Hematopoietic multipotent progenitor cell treated with erythropoietin and hydrocortisone succinate and interleukin-3 and kit ligand, for 6 days (in vitro differentiated cells): Measurements from ENCODE around the gene DNAH1.

Experiments used
- DNase-seq: peaks from one replicate; pipeline ENCODE4 v3.0.0-alpha.2; 2015

The DNAH1 gene

DNA sequence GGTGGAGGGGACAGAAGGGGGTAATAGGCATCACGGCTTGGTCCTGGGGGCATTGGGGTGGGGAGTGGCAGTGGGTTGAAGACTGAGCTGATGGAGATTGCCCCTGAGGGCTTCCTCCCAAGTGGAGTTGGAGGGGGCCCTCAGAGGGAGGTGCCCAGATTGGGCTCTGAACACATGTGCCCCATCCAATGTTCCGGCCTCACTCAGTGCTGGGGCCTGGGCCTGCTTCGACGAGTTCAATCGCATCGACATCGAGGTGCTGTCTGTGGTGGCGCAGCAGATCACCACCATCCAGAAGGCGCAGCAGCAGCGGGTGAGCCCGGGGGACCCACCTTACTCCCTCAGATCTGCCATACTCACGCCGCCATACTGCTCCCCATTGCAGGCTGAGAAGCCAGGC, 45.3 kb downstream of the DNAH1 start:
- DNase-seq, result no peak

DNA sequence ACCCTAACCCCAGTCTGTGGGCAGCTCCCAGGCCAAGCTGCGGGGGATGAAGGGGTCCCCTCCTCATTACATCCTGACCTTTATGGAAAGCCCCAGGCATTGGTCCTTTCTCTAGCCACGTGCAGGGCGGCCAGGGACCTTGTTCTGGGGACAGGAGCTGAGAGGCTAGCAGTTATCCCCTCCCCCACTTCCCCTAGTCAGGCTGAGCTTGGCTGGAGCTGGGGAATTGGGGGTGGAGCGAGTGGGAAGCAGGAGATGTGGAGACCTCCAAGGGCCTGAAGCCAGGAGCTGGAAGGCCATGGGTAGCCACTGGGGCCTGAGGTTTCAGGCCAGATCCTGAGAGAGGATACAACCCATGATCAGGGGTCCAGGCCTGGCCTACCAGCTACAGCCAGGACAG, 45.8 kb downstream of the DNAH1 start:
- no peak for DNase-seq

DNA sequence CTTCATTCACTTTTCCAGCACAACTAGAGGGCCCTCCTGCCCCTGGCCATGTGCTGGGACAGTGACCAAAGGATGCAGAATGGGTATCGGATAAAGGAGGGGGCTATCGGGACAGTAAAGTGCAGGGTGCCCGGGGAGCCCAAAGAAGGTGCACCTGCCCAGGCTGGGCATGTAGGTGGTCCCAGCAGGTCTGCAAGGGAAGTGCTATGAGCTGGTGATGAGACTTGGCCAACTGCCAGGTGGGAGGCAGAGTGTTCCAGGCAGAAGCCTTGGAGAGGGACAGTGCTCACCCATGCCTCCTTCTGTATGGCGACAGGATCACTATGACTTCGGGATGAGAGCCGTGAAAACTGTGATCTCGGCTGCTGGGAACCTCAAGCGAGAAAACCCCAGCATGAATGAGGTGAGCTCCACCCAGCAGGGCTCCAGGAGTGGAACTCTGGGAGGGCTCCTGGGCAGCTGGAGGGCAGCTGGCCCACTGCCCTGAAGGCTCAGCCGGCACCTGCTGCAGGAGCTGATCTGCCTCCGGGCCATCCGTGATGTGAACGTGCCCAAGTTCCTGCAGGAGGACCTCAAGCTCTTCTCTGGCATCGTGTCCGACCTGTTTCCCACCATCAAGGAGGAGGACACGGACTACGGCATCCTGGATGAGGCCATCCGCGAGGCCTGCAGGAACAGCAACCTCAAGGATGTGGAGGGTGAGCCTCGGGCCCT, 48.4 kb downstream of the DNAH1 start:
- DNase-seq, result no peak

DNA sequence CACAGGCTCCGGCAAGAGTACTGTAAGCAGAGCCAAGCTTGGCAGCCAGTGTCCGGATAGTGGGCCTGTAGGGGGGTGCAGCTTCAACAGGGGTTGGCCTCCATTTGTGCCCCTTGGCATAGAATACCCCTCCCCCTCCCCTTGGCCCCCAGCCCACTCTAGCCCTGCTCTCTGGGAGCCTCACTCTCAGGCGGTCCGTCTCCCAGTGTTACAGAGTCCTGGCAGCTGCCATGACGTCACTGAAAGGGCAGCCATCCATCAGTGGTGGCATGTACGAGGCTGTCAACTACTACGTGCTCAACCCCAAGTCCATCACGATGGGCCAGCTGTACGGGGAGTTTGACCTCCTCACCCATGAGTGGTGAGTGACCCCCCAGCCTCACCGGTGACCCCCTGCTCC, 50.4 kb downstream of the DNAH1 start:
- no peak for DNase-seq

DNA sequence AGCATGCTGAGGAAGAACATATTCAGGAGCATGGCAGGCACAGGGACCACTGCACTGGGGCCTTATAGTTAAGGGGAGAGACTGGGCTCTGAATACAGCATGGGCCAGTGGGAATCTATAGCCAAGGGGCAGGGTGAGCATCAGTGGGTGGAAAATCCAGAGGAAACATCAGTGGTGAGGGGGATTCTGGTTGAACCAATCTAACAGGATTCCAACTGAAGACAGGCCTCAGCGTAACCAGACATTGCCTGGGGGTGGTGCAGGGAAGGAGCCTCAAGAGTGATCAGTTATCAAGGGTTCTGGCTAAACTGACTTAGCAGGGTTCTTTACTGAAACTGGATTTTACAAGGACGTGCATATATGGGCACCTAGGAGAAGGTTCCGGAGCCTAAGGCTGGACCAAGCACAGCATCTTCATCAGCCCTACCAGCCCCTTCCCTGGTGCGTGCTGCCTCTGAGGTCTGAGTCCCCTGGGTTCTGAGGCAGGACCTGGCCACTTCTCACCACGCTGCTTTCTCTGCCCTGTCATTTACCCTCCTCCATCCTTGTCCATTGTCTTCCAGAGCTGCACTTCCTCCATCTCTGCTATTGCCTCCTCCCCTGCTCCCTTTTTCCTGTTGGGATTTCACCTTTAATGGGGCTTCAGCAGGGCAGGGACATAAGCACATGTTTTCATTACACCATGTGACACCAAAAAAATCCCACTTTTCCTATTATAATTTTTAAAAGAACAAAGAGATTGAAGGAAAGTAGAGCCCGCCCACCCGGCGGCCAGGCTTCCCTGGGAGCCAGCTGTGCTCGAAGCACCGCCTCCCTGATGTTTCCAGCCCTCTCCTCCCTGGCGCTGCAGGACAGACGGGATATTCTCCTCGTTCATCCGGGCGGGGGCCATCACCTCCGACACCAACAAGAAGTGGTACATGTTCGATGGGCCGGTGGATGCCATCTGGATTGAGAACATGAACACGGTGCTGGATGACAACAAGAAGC, 52.1 kb downstream of the DNAH1 start:
- no peak for DNase-seq

DNA sequence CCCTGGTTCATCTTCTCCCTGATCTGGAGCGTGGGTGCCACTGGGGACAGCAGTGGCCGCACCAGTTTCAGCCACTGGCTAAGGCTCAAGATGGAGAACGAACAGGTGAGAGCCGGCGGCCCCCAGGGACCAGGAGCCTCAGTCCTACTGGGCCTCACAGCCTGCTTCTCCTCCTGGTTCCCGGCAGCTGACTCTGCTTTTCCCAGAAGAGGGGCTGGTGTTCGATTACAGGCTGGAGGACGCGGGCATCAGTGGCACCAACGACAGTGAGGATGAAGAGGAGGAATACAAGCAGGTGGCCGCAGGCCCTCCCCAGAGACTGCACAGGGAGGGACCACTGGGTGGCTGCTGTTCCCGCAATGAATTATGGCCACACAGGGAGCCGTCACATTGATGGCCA, 54.4 kb downstream of the DNAH1 start:
- DNase-seq, result no peak

DNA sequence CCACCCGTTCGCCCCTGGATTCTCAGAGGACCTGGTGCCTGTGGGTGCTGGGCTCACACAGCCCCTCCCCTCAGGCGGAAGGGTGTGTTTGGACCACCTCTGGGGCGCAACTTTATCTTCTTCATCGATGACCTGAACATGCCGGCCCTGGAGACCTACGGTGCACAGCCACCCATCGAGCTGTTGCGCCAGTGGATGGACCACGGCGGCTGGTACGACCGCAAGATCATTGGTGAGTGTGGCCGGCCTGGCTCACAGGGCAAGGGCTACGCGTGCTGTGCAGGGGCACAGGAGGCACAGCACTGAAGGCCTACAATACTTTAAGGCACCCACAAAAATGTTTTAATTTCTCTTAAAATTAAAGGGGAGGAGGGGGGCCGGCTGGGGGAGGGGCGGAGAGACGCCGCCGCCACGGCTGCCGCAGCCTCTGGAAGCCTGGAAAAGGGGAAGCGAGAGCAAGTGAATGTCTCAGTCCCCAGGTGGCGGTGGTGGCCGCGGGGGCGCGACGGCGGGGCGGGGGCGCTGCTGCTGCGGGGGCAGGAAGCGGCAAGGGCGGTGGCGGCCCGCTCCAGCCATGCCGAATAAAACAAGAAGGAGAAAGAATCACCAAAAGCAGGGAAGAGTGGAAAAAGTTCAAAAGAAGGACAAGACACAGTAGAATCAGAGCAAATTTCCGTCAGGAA, 56.8 kb downstream of the DNAH1 start:
- DNase-seq, result peak; percentile 57

DNA sequence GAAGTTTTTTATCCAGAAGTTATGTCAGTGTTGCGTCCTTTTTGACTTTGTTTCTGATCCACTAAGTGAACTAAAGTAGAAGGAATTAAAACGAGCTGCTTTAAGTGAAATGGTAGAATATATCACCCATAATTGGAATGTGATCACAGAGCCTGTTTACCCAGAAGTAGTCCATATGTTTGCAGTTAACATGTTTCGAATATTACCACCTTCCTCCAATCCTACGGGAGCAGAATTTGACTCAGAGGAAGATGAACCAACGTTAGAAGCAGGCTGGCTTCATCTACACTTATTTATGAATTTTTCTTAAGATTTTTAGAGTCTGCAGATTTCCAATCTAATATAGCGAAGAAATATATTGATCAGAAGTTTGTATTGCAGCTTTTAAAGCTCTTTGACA, 57.6 kb downstream of the DNAH1 start:
- no peak for DNase-seq

DNA sequence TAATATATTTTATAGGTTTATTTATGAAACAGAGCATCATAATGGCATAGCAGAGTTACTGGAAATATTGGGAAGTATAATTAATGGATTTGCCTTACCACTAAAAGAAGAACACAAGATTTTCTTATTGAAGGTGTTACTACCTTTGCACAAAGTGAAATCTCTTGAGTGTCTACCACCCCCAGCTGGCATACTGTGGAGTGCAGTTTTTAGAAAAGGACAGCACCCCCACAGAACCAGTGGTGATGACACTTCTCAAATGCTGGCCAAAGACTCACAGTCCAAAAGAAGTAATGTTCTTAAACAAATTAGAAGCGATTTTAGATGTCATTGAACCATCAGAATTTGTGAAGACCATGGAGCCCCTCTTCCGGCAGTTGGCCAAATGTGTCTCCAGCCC, 58.1 kb downstream of the DNAH1 start:
- peak; percentile 43 for DNase-seq

DNA sequence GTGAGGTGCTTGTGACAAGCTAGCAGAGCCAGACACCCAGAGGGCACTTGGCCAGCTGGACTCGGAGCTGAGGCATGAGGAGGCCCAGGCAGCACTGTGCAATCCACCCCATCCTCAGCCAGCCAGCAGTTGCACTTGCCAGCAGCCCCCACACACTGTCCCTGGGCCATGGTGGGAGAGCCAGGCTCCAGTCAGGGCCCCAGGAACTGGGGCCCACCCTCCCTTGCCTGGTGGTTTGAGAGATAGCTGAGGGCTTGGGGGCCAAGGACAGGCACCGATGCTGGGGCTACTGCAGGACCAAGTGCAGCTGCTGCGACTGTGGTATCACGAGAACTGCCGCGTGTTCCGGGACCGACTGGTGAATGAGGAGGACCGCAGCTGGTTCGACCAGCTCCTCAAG, 63.5 kb downstream of the DNAH1 start:
- no peak for DNase-seq

DNA sequence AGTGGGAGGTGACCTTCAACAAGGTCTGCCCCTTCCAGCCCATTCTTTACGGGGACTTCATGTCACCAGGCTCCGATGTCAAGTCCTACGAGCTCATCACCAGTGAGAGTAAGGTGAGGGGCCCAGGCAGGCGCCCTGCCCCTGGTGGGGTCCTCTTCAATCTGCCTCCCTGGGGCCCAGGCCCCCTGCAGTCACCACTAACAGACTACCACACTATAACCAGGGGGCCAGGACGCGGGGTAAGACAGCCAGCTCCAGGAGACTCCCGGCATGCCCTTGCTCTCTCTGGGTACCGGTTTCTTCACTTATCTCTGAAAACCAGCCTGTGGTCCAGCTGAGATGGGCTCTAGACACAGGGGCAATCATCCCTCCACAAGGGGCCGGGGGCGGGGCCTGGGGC, 63.9 kb downstream of the DNAH1 start:
- no peak for DNase-seq

DNA sequence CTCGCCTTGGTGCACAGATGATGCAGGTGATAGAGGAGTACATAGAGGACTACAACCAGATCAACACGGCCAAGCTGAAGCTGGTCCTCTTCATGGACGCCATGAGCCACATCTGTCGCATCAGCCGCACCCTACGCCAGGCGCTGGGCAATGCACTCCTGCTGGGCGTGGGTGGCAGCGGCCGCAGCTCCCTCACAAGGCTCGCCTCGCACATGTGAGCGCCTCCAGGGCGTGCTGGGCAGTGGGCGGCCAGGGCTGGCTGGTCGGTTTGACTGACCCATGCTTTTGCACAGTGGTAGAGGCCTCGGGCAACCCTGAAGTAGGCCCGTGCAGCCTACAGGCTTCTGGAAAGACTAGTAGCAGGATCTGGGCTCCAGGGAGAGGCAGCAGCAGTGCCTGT, 65.5 kb downstream of the DNAH1 start:
- no peak for DNase-seq

DNA sequence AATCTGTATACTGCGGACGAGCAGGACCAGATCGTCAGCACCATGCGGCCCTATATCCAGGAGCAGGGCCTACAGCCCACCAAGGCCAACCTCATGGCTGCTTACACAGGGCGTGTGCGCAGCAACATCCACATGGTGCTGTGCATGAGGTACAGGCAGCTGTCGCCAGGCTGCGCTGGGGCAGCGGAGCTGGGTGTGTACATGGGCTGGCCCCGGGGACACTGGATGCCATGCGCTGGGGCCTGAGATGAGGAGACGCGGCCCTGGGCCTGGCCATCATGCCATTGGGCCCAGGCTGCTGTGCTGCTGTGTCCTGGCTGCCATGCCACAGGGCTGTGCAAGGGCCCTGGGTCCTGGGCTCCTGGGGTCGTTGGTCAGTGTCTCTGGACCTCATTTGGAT, 67.3 kb downstream of the DNAH1 start:
- no peak for DNase-seq

DNA sequence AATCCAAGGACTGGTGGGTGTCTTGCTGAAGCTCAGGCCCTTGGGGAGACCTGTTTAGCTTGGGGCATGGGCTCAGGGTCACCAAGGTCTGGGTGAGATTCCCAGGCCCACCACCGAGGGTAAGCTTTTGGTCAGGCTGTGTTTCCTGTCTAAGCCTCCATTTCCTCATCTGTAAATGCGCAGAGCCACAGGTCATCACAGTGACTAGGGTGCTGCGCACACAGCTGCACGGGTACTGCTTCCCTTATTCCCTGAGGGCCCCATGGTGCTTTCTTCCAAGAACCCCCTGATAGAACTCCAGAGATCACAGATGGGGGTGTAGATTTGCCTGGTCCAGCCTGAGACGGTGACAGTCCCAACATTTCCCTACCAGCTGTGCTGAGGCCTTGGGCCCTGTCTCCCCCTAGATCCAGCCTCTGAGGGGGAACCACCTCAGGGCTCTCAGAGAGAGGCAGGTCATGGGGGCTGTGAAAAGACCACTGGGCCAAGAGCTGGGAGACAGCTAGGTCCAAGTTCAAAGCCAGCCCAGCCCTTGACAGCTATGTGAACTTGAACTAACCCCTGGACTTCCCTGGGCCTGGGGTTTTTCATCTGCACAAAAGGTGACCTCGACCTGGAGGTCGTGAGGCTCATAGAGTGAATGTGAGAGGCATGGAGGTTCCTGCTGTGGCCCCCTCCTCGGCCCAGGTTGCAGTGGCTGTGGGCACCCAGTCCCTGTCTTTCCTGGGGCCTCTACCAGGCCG, 68.1 kb downstream of the DNAH1 start:
- no peak for DNase-seq

DNA sequence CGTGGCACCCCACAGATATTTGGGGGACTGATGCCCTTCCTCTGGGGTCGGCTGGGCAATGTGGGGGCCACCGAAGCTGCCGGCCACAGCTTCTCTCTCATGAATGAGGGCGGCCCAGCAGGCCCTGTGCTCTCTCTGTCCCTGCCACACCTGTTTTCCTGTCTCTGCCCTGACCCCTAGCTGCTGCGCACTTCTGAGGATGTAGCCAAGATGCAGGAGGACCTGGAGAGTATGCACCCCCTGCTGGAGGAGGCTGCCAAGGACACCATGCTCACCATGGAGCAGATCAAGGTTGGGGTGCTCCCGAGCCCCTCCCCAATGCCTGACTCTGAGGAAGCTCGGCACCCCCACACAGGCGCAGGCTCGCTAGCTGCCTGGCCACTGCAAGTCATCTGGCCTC, 69.0 kb downstream of the DNAH1 start:
- peak; percentile 75 for DNase-seq

DNA sequence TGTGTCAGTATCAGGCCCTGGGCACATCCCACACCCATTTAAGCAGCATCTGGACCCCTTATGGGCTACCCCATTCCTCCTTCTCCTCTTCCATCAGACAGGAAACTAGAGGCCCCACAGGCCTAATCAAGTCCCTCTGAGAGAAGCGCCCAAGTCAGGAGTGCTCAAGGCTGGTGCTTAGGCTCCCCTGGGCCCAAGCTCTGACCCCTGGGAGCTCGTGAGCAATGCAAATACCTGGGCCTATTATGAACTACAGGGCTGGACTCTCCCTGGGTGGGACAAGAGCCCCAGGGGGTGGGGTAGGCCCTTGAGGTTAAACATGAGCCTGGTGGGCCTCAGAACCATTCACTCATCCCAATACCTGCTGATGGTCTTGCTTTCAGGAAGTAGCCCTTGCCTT, 71.4 kb downstream of the DNAH1 start:
- DNase-seq, result no peak

DNA sequence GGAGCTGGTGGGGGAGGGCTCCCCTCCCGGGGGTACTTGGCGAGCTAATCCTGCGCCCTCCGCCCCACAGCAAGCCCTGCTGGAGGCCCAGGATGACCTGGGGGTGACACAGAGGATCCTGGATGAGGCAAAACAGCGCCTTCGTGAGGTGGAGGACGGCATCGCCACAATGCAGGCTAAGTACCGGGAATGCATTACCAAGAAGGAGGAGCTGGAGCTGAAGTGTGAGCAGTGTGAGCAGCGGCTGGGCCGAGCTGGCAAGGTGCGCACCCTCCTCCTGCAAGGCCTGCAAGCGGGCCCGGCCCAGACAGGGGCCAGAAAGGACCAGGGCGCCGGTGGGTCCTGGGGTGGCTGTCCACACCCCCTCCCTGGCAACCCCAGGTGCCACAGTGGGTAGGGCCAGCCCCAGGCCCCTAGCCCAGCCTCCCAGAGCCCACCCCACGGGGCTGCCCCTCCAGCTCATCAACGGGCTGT, 72.3 kb downstream of the DNAH1 start:
- DNase-seq, result no peak

DNA sequence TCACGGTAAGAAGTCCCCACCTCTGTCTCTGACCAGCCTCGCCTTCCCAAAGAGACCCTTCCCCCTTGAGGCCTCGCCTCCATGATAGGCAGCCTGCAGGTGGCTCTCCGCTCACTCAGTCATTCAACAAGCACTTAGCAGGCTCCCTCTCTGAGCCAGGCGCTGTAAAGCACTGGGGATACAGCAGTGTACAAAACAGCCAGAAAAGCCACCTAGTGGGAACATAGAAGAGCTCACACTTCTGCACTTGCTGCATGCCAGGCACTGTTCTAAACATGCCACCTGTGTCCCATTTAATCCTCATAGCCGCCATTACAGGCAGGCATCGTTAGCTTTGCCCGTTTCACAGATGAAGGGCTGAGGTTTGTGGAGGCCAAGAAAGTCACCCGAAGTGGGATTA, 72.8 kb downstream of the DNAH1 start:
- peak; percentile 64 for DNase-seq

DNA sequence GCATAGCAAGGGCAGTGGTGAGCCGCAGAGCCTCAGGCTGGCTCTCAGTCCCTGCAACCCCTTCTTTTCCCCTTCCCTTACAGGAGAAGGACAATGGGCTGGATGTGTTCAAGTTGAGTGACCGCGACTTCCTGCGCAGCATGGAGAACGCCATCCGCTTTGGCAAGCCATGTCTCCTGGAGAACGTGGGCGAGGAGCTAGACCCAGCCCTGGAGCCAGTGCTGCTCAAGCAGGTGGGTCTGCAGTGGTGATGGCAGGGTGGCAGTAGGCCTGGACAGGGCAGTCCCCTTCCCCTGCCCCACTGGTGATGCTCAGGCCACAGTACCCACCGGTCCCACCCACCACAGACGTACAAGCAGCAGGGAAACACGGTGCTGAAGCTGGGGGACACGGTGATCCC, 75.0 kb downstream of the DNAH1 start:
- no peak for DNase-seq

DNA sequence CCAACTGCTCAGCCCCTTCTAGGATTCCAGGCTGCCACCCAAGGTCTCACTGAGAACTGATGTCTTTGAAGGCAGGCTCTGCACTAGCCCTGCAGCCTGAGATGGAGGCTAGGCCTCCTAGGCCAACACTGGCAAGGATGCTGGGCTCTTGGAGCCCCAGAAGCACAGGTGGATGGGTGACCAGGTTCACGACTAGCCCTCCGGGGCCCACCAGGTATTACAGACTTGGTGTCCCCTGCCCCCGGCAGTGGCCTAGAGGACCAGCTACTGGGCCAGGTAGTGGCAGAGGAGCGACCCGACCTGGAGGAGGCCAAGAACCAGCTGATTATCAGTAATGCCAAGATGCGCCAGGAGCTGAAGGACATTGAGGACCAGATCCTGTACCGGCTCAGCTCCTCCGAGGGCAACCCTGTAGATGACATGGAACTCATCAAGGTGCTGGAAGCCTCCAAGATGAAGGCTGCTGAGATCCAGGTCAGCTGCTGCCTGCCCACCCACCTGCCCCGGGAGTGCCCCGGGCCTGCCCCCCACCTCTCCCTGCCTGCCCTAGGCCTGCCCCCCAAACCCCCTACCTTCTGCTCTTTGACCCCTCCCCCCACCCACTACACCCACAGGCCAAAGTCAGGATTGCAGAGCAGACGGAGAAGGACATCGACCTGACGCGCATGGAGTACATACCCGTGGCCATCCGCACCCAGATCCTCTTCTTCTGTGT, 76.3 kb downstream of the DNAH1 start:
- DNase-seq, result no peak

DNA sequence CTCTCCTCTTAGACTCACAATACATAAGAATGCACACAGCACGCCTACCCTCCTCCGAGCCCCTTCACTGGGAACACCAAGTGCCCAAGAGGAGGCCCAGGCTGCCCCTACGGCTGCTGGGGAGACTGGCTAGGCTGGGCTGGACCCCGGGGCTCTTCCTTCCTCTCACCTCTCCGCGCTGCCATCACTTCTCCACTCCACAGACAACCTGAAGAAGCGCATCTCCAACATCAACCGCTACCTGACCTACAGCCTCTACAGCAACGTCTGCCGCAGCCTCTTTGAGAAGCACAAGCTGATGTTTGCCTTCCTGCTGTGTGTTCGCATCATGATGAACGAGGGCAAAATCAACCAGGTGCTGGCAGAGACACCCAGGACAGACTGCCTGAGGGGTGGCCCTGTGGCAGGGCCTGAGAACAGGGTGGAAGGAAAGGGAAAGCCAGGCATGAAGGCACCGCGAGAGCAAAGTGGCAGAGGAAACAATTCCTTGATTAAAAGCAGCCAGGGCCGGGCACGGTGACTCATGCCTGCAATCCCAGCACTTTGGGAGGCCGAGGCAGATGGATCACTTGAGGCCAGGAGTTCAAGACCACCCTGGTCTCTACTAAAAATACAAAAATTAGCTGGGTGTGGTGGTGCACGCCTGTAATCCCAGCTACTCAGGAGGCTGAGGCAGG, 77.2 kb downstream of the DNAH1 start:
- no peak for DNase-seq
